Choroid plexus epithelial cell (primary cell): Measurements from ENCODE around the gene RABGAP1L.
A peak's percentile ranks its signal among the peaks of the same experiment; 100 is the strongest.

Experiments used
- DNase-seq: peaks from one replicate; pipeline ENCODE4 v3.0.0-alpha.2; 2010; ENCODE audit warnings: low read depth
- H3K4me3 ChIP-seq: 2 replicates; pipeline ENCODE4 v1.5.1; 2011; ENCODE audit warnings: low read depth, mild to moderate bottlenecking, control low read depth, low read length, moderate library complexity
- TF ChIP-seq, protein P1 (sequence below): conservative IDR thresholded peaks from 2 replicates; pipeline ENCODE4 v1.5.1; 2011; ENCODE audit warnings: low read depth, mild to moderate bottlenecking, control low read depth, inconsistent platforms, low read length, moderate library complexity

RABGAP1L gene

DNA sequence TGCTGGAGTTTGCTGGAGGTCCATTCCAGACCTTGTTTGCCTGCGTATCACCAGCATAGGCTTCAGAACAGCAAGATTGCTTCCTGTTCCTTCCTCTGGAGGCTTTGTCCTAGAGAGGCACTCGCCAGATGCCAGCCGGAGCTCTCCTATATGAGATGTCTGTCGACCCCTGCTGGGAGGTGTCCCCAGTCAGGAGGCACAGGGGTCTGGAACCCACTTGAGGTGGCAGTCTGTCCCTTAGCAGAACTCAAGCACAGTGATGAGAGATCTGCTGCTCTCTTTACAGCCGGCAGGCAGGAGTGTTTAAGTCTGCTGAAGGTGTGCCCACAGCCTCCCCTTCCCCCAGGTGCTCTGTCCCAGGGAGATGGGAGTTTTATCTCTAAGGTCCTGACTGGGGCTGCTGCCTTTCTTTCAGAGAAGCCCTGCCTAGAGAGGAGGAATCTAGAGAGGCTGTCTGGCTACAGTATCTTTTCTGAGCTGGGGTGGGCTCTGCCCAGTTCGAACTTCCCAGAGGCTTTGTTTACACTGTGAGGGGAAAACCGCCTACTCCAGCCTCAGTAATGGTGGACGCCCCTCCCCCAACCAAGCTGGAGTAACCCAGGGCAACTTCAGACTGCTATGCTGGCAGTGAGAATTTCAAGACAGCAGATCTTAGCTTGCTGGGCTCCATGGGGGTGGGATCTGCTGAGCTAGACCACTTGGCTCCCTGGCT lies 493.4 kb downstream of the RABGAP1L start:
- TF ChIP-seq, protein P1, sequence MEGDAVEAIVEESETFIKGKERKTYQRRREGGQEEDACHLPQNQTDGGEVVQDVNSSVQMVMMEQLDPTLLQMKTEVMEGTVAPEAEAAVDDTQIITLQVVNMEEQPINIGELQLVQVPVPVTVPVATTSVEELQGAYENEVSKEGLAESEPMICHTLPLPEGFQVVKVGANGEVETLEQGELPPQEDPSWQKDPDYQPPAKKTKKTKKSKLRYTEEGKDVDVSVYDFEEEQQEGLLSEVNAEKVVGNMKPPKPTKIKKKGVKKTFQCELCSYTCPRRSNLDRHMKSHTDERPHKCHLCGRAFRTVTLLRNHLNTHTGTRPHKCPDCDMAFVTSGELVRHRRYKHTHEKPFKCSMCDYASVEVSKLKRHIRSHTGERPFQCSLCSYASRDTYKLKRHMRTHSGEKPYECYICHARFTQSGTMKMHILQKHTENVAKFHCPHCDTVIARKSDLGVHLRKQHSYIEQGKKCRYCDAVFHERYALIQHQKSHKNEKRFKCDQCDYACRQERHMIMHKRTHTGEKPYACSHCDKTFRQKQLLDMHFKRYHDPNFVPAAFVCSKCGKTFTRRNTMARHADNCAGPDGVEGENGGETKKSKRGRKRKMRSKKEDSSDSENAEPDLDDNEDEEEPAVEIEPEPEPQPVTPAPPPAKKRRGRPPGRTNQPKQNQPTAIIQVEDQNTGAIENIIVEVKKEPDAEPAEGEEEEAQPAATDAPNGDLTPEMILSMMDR, result no peak
- H3K4me3 ChIP-seq, result no peak overlapping the region
- DNase-seq, result no peak

DNA sequence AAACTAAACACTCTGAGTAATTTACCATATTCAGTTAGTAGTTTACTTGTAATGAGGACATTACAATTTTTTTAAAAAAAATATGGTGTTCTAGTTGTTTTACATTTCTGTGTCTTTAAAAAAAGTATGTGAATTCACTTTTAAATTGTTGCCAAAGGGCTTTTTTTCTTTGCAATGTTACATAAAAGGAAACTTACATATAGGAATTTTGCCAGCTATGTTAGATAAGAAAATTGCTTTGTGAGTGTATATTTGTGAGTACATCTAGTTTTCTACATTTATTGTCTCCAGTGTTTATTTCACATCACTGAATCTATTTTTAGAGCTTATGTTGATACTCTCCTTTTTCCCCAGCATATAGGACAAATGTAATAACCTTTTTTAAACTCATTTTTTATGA lies 495.2 kb downstream of the RABGAP1L start:
- TF ChIP-seq, protein P1, result no peak
- no peak overlapping the region for H3K4me3 ChIP-seq
- DNase-seq, result no peak

DNA sequence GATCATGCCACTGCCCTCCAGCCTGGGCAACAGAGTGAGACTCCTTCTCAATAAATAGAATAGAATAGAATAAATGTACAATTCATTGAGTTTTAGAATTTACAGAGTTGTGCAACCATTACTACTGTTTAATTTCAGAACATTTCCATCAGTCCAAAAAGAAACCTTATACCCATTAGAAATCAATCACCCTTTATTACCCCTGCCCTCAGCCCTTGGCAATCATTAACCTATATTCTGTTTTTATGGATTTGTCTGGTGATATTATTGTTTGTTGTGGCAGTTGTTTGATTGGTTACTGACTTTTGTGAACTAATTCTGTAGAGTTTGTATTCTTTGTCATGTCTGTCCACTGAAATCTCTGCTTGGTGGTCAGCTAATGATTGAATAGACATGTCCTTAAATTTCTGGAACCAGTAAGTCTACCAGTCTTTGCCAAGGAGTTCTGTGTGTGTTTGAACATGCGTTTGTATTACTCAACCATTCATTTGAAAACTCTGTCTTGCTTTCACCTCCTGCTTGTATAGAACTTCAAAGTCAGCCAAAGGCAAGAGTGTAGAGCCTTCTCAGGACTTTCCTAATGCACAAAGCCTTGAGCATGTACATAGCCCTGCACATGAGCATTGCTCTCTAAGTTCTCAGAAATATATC lies 497.2 kb downstream of the RABGAP1L start:
- TF ChIP-seq, protein P1, result no peak
- DNase-seq, result no peak
- H3K4me3 ChIP-seq, result no peak overlapping the region

DNA sequence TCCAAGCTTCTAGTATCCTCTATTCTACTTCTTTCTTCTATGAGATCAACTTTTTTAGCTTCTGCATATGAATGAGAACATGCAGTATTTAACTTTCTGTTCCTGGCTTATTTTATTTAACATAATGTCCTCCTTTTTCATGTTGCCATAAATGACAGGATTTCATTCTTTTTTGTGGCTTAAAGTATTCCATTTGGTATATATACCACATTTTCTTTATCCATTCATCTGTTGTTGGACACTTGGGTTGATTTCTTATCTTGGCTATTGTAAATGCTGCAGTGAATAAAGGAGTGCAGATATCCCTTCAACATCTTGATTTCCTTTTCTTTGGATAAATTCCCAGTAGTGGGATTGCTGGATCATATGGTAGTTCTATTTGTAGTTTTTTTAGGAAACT lies 498.1 kb downstream of the RABGAP1L start:
- DNase-seq, result no peak
- no peak overlapping the region for H3K4me3 ChIP-seq
- TF ChIP-seq, protein P1, result no peak

DNA sequence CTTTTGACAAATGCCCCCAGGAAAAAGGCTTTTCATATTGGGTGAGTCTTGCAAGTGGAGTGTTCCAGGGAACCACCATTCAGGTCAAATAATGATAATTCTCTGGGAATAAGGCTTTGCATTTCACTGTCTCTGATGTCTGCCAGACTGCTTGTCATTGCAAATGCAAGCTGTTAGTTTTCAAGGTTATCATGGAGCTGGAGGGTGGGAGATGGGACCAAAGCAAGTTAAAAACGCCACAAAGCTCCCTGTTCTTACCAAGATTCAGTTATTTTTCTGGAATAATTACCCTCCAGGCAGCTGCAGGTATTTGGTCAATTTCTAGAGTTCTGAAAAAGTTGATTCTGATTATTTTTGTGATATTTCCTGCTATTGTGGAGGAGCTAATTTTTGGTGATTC lies 498.6 kb downstream of the RABGAP1L start:
- TF ChIP-seq, protein P1, result no peak
- H3K4me3 ChIP-seq, result no peak overlapping the region
- DNase-seq, result no peak

DNA sequence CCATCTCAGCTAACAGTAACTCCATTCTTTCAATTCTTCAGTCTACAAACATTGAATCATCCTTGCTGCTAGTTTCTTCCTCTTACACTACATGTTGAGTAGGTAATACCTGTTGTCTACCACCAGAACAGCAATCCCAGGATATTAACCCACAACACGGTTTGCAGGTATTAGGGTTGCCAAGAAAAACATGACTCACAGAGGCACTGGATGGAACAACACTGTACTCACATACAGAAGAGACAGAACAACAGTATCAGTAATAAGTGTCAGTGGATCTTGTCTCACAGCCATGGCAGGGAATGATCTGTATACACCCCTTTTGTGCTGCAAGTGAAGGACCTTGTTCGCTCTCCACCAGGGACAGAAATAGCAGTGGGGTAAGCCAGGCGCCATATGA lies 500.5 kb downstream of the RABGAP1L start:
- H3K4me3 ChIP-seq, result no peak overlapping the region
- TF ChIP-seq, protein P1, result no peak
- peak; percentile 67 for DNase-seq

DNA sequence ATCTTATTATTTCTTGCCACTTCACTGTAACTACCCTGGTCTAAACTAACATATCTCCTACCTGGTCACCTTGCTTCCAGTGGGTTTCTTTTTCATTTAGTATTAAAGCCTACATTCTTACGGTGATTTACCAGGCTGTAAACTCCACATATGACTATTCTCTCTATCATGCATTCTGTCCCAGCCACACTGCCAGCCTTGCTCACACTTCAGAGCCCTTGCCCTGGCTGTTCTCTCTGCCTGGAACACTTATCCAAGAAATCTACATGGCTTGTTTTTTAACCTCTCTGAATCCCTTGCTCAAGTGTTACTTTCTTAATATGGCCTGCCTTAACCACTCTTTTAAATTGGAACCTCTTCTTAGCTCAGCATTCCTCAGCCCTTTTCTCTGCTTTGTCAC lies 501.2 kb downstream of the RABGAP1L start:
- TF ChIP-seq, protein P1, result no peak
- no peak for DNase-seq
- no peak overlapping the region for H3K4me3 ChIP-seq
